Erythroblast (primary cell): ENCODE measurements around the gene PHLDB3.

Experiments
- GATA1 ChIP-seq: IDR thresholded peaks from 2 replicates; pipeline ENCODE4 v1.6.1; 2011; ENCODE audit warnings: low read depth, mild to moderate bottlenecking, control low read depth, low read length, moderate library complexity
- POLR2A ChIP-seq: IDR thresholded peaks from 2 replicates; pipeline ENCODE4 v1.6.1; 2011; ENCODE audit warnings: mild to moderate bottlenecking, low read length

DNA sequence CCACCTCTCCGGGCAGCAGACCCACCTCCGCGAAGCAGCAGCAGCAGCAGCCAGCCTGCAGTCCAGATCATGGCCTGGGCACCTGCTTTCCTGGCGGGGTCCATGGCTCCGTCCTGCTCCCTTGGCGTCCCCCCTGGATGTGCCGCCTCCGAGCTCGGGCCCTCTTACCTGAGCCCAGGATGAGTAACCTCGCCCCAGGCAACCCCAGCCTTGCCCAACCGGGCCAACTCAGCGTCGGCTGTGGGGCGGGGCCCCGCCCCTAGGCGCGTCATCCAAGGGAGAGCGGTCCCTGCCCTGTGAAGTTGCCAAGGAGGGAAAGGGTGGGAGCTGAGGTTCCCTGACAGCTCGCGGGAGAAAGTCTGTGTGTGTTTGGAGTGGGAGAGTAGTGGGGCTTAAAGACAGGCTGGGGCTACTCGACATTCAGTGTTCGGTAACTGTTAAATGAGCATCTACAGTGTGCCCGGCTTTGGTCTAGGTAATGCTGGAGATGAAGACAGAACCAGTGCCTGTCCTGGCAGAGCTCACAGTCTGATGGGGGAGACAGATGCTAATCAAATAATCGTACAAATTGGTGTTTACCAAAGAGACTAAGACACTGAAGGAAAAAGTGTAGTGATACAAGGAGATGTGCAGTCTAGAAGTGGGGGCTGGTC is 39.0 kb downstream of the PHLDB3 start, which contains the start of gene LYPD3:
- TF ChIP-seq POLR2A (no peak), GATA1 (no peak)
